GM12878 (cell line): ENCODE measurements around the gene CAPN10. TPM values are rescaled to one million over a fixed set of nuclear protein-coding genes. Genes with fewer than 3 reads are reported as not detected.

Experiments used
- ATAC-seq: fragments of 200-7000 bp; cut with Tn5 transposase; 3 replicates; pipeline ENCODE4 v1.9.1; 2020; ENCODE audit warnings: mild to moderate bottlenecking, moderate library complexity
- BruUV-seq: library from RNA; stranded (reverse); fragments of 400-500 nt; replicated peaks from 2 replicates; lab custom pipeline; 2021; lab: Mats Ljungman, UMichigan
- CTCF ChIA-PET: fragments of 300-600 bp; sonication (Branson Sonifier 250); formaldehyde crosslinking; extraction: SDS; loops from one replicate; lab custom pipeline; 2021; ENCODE audit warnings: inconsistent platforms; lab: Yijun Ruan, JAX
- POLR2A ChIA-PET: fragments of 350-600 bp; formaldehyde crosslinking; extraction: SDS; loops from one replicate; lab custom pipeline; 2021; ENCODE audit warnings: inconsistent platforms; lab: Charles Lee
- RAD21 ChIA-PET: fragments of 300-600 bp; sonication (Branson Sonifier 250); formaldehyde crosslinking; loops from one replicate; lab custom pipeline; 2023; ENCODE audit warnings: antibody characterized with exemption; ENCODE audit not compliant: unreplicated experiment; lab: Charles Lee
- SMC1A ChIA-PET: fragments of 300-600 bp; sonication (Branson Sonifier 250); formaldehyde crosslinking; loops from one replicate; lab custom pipeline; 2023; ENCODE audit not compliant: unreplicated experiment, uncharacterized antibody; lab: Charles Lee
- DNase-seq: peaks from one replicate; pipeline ENCODE4 v3.0.0-alpha.2; 2011; ENCODE audit warnings: low read depth, low spot score
- FAIRE-seq: peaks from 3 replicates; lab custom pipeline; 2011; peaks lifted over from hg19 to GRCh38; lab: Jason Lieb, UNC
- H2AFZ ChIP-seq: 2 replicates; pipeline ENCODE4 v1.6.0; 2011; ENCODE audit warnings: low read depth, low read length, control low read depth; ENCODE audit not compliant: control insufficient read depth
- H3K27ac ChIP-seq: 2 replicates; pipeline ENCODE4 v1.5.1; 2011; ENCODE audit warnings: control low read depth; ENCODE audit not compliant: control insufficient read depth, insufficient read depth
- H3K27me3 ChIP-seq, 2 experiments: replicated peaks in 1 of 2; 2 replicates each; pipeline versions ENCODE4 v1.6.0 to v1.6.1; 2011; ENCODE audit warnings: low read length in 1 of 2; ENCODE audit not compliant: control insufficient read depth in 2 of 2, insufficient read depth in 2 of 2
- H3K36me3 ChIP-seq, 2 experiments: 2 replicates each; pipeline ENCODE4 v1.5.1; 2011; ENCODE audit warnings: low read length in 1 of 2; ENCODE audit not compliant: control insufficient read depth in 2 of 2, insufficient read depth in 2 of 2
- H3K4me1 ChIP-seq: 2 replicates; pipeline ENCODE4 v1.6.1; 2011; ENCODE audit warnings: mild to moderate bottlenecking, low read length, moderate library complexity, mixed read lengths; ENCODE audit not compliant: control insufficient read depth, insufficient read depth
- H3K4me2 ChIP-seq: 2 replicates; pipeline ENCODE4 v1.6.0; 2011; ENCODE audit warnings: control low read depth; ENCODE audit not compliant: control insufficient read depth, insufficient read depth
- H3K4me3 ChIP-seq: fragments of 200-600 bp; sonication (generic); 2 replicates; pipeline ENCODE4 v1.5.1; 2016
- H3K79me2 ChIP-seq: 2 replicates; pipeline ENCODE4 v1.6.0; 2011; ENCODE audit warnings: low read length; ENCODE audit not compliant: control insufficient read depth, insufficient read depth
- H3K9ac ChIP-seq: 2 replicates; pipeline ENCODE4 v1.8.0; 2011; ENCODE audit warnings: low read length, control low read depth, mixed read lengths; ENCODE audit not compliant: control insufficient read depth, insufficient read depth
- H3K9me3 ChIP-seq: replicated peaks from 3 replicates; pipeline ENCODE4 v1.5.1; 2011; ENCODE audit warnings: mild to moderate bottlenecking, low read length; ENCODE audit not compliant: control insufficient read depth, insufficient read depth
- H4K20me1 ChIP-seq: 2 replicates; pipeline ENCODE4 v1.6.0; 2011; ENCODE audit not compliant: control insufficient read depth, insufficient read depth
- EP300 ChIP-seq, 2 experiments: fragments of 150-350 bp in 1 of 2; IDR thresholded peaks; 2 replicates each; pipeline ENCODE4 v1.6.1; 2011 to 2012; ENCODE audit warnings: low read depth in 2 of 2, low read length in 2 of 2, borderline replicate concordance in 1 of 2, improper control_type of control experiment in 1 of 2, inconsistent platforms in 1 of 2; ENCODE audit not compliant: control insufficient read depth in 1 of 2
- IKZF1 ChIP-seq: fragments of 450-650 bp; conservative IDR thresholded peaks from 2 replicates; pipeline ENCODE4 v1.6.1; 2017; ENCODE audit warnings: antibody characterized with exemption, mild to moderate bottlenecking
- JUNB ChIP-seq: IDR thresholded peaks from 2 replicates; pipeline ENCODE4 v1.6.1; 2016; ENCODE audit warnings: antibody characterized with exemption, mild to moderate bottlenecking
- NFXL1 ChIP-seq: fragments of 450-650 bp; IDR thresholded peaks from 2 replicates; pipeline ENCODE4 v1.6.1; 2017; ENCODE audit warnings: antibody characterized with exemption, mild to moderate bottlenecking, borderline replicate concordance
- RUNX3 ChIP-seq: IDR thresholded peaks from 2 replicates; pipeline ENCODE4 v1.6.1; 2012; ENCODE audit warnings: low read length, inconsistent platforms
- SPI1 ChIP-seq: IDR thresholded peaks from 2 replicates; pipeline ENCODE4 v1.6.1; 2011; ENCODE audit warnings: low read depth, mild to moderate bottlenecking, low read length, moderate library complexity, borderline replicate concordance; ENCODE audit not compliant: insufficient read depth
- WGBS: methylation state at CpG from one replicate; pipeline ENCODE4 v1.1.6; 2016; ENCODE audit warnings: low lambda C conversion rate; ENCODE audit not compliant: insufficient replicate concordance, insufficient coverage; ENCODE audit errors: missing lambda C conversion rate; 5-methylcytosine and 5-hydroxymethylcytosine counted together
- in situ Hi-C: fragments of 300-500 bp; cut with MboI; formaldehyde crosslinking; loops from 9 replicates; pipeline ENCODE4 v1.14.3; 2018; ENCODE audit warnings: mixed read lengths
- intact Hi-C: fragments of 100-400 bp; cut with micrococcal nuclease; formaldehyde crosslinking; loops from one replicate; pipeline ENCODE4 v1.14.2; 2022; ENCODE audit not compliant: unreplicated experiment
- polyA plus RNA-seq, 11 experiments: library from polyadenylated mRNA; depleted of rRNA in 4 of 11; unstranded in 6 of 11; stranded (reverse) in 5 of 11; fragments of >200 nt; fragmentation: Nextera tagmentation in 4 of 11; fragmentation: Illumina TruSeq in 1 of 11; extraction: Ambion mirVana in 4 of 11; extraction: Trizol in 1 of 11; gene quantifications; 1 replicate in 1 of 11; 2 replicates in 10 of 11; pipeline versions ENCODE4 v1.2.1 to v1.2.3, GENCODE V29; 2011 to 2016; ENCODE audit warnings: inconsistent platforms in 2 of 11, missing spikeins in 2 of 11, low read depth in 1 of 11
- total RNA-seq, 4 experiments: library from RNA; depleted of rRNA in 3 of 4; stranded (reverse); fragments of >200 nt in 3 of 4; fragmentation: Illumina TruSeq in 1 of 4; extraction: Trizol in 1 of 4; gene quantifications; 2 replicates each; pipeline versions ENCODE4 v1.2.1 to v1.2.3, GENCODE V29; 2013 to 2021
- TF ChIP-seq, protein P1 (sequence below): fragments of 450-650 bp; IDR thresholded peaks from 2 replicates; pipeline ENCODE4 v1.6.1; 2018; ENCODE audit warnings: borderline replicate concordance, mild to moderate bottlenecking; ENCODE audit not compliant: partially characterized antibody
- TF ChIP-seq, protein P2 (sequence below): IDR thresholded peaks from 2 replicates; pipeline ENCODE4 v1.6.1; 2011; ENCODE audit warnings: borderline replicate concordance, low read depth, mild to moderate bottlenecking, moderate library complexity, mixed read lengths, low read length; ENCODE audit not compliant: insufficient read depth; ENCODE audit errors: extremely low read length
- TF ChIP-seq, protein P3 (sequence below): fragments of 450-650 bp; IDR thresholded peaks from 2 replicates; pipeline ENCODE4 v1.6.1; 2017; ENCODE audit warnings: antibody characterized with exemption, mild to moderate bottlenecking, moderate library complexity
- TF ChIP-seq, protein P4 (sequence below): fragments of 450-650 bp; IDR thresholded peaks from 2 replicates; pipeline ENCODE4 v1.6.1; 2017; ENCODE audit warnings: mild to moderate bottlenecking, moderate library complexity

The CAPN10 gene
- total and polyA plus RNA-seq, 10 of the 15 experiments (the other 5 are each of a cell fraction or from before 2014, with no cell fraction given): 0.37 to 40.6 (median 17.5) TPM

DNA sequence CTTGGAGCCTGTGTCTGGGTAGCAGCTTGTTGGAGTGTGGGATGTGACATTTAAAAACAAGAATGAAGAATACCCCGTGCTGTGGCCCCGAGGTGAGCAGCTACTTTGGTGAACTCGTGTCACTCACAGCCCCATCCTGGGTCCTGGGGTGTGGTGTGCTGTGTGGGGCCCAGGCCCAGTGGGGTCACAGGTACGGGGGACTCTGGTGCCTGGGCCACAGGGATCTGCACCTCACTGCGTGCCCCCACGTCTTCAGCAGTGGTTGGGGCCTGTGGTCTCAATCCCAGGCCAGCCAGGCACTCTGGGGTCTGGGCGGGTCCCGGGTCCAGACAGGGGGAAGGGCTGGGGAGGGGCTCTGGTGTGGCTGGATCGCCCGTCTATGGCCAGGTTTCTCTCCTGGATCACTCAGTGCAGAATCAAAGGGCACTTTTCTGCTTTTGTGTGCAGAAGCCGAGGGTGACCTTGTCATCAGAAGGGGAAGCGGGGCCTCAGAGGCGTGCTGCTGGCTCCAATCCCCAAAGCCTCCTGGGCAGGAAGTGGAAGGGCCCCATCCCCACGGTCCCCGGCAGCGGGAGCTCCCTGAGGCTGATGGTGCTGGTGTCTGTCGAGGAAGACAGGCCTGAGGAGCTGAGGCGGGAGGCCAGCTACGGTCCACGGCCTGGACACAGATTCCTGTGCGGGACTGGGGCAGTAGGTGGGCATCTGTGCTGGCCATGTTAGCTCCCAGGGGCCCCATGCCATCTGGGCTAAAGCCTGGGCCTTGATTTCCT is 40.2 kb downstream of the CAPN10 start:
- POLR2A ChIA-PET: interaction anchor here (0.6 to 0.9 kb wide), 3 partner anchors 41 to 180 kb away, joined by 3 read pairs; partner anchors contain the start of gene CAPN10
- no peak overlapping the region; the same call in 1 of the 2 replicates for H3K9ac ChIP-seq
- peak; percentile 25 for ATAC-seq
- TF ChIP-seq RUNX3: 0 out of 2 replicates have a peak, but pooled peaks have one; percentile 3
- no peak for TF ChIP-seq EP300 (IDR thresholded peaks at IDR 0.05; ENCODE audit: borderline replicate concordance in 1 of 2, control insufficient read depth in 1 of 2, low read depth in 2 of 2, low read length in 2 of 2)
- TF ChIP-seq IKZF1: 0 out of 2 replicates have a peak, but pooled peaks have one; percentile 30
- no peak for TF ChIP-seq NFXL1
- peak; percentile 81 for TF ChIP-seq SPI1
- TF ChIP-seq, protein P1, sequence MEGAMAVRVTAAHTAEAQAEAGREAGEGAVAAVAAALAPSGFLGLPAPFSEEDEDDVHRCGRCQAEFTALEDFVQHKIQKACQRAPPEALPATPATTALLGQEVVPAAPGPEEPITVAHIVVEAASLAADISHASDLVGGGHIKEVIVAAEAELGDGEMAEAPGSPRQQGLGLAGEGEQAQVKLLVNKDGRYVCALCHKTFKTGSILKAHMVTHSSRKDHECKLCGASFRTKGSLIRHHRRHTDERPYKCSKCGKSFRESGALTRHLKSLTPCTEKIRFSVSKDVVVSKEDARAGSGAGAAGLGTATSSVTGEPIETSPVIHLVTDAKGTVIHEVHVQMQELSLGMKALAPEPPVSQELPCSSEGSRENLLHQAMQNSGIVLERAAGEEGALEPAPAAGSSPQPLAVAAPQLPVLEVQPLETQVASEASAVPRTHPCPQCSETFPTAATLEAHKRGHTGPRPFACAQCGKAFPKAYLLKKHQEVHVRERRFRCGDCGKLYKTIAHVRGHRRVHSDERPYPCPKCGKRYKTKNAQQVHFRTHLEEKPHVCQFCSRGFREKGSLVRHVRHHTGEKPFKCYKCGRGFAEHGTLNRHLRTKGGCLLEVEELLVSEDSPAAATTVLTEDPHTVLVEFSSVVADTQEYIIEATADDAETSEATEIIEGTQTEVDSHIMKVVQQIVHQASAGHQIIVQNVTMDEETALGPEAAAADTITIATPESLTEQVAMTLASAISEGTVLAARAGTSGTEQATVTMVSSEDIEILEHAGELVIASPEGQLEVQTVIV: no peak
- TF ChIP-seq, protein P2, sequence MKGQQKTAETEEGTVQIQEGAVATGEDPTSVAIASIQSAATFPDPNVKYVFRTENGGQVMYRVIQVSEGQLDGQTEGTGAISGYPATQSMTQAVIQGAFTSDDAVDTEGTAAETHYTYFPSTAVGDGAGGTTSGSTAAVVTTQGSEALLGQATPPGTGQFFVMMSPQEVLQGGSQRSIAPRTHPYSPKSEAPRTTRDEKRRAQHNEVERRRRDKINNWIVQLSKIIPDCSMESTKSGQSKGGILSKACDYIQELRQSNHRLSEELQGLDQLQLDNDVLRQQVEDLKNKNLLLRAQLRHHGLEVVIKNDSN: no peak
- TF ChIP-seq, protein P3, sequence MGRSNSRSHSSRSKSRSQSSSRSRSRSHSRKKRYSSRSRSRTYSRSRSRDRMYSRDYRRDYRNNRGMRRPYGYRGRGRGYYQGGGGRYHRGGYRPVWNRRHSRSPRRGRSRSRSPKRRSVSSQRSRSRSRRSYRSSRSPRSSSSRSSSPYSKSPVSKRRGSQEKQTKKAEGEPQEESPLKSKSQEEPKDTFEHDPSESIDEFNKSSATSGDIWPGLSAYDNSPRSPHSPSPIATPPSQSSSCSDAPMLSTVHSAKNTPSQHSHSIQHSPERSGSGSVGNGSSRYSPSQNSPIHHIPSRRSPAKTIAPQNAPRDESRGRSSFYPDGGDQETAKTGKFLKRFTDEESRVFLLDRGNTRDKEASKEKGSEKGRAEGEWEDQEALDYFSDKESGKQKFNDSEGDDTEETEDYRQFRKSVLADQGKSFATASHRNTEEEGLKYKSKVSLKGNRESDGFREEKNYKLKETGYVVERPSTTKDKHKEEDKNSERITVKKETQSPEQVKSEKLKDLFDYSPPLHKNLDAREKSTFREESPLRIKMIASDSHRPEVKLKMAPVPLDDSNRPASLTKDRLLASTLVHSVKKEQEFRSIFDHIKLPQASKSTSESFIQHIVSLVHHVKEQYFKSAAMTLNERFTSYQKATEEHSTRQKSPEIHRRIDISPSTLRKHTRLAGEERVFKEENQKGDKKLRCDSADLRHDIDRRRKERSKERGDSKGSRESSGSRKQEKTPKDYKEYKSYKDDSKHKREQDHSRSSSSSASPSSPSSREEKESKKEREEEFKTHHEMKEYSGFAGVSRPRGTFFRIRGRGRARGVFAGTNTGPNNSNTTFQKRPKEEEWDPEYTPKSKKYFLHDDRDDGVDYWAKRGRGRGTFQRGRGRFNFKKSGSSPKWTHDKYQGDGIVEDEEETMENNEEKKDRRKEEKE: no peak
- TF ChIP-seq JUNB: no peak
- TF ChIP-seq, protein P4, sequence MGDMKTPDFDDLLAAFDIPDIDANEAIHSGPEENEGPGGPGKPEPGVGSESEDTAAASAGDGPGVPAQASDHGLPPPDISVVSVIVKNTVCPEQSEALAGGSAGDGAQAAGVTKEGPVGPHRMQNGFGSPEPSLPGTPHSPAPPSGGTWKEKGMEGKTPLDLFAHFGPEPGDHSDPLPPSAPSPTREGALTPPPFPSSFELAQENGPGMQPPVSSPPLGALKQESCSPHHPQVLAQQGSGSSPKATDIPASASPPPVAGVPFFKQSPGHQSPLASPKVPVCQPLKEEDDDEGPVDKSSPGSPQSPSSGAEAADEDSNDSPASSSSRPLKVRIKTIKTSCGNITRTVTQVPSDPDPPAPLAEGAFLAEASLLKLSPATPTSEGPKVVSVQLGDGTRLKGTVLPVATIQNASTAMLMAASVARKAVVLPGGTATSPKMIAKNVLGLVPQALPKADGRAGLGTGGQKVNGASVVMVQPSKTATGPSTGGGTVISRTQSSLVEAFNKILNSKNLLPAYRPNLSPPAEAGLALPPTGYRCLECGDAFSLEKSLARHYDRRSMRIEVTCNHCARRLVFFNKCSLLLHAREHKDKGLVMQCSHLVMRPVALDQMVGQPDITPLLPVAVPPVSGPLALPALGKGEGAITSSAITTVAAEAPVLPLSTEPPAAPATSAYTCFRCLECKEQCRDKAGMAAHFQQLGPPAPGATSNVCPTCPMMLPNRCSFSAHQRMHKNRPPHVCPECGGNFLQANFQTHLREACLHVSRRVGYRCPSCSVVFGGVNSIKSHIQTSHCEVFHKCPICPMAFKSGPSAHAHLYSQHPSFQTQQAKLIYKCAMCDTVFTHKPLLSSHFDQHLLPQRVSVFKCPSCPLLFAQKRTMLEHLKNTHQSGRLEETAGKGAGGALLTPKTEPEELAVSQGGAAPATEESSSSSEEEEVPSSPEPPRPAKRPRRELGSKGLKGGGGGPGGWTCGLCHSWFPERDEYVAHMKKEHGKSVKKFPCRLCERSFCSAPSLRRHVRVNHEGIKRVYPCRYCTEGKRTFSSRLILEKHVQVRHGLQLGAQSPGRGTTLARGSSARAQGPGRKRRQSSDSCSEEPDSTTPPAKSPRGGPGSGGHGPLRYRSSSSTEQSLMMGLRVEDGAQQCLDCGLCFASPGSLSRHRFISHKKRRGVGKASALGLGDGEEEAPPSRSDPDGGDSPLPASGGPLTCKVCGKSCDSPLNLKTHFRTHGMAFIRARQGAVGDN: peak; percentile 33; the same call in 1 of the 2 replicates

More for the DNA sequence above, 40.2 kb downstream of the CAPN10 start:
- WGBS: 43% methylated on average over 21 of the region's 21 CpGs
- H4K20me1 ChIP-seq: no peaks in the 10 kb centered on the region
- H3K4me2 ChIP-seq: peak overlapping the region; percentile 35; the same call in 1 of the 2 replicates
- SMC1A ChIA-PET: no interaction called here
- H3K4me3 ChIP-seq: no peak overlapping the region
- intact Hi-C loops (no loop called here), in situ Hi-C loops (no loop called here)
- H3K27ac ChIP-seq: no peak overlapping the region
- CTCF ChIA-PET: interaction anchor here (1.3 kb wide), 1 partner anchor 40 kb away, joined by 3 read pairs; the partner anchor contains the start of gene CAPN10
- H3K36me3 ChIP-seq: no peaks in the 10 kb centered on the region
- H3K27me3 ChIP-seq: no peaks in the 10 kb centered on the region
- no peak overlapping the region; the same call in 1 of the 2 replicates for H2AFZ ChIP-seq
- H3K9me3 ChIP-seq: no peaks in the 10 kb centered on the region; the same call in 2 of the 3 replicates
- no peaks in the 10 kb centered on the region for H3K79me2 ChIP-seq
- no peak for DNase-seq
- no TSS peak for BruUV-seq
- peak; percentile 56 for FAIRE-seq
- H3K4me1 ChIP-seq: peaks cover 30% of the 10 kb centered on the region
- RAD21 ChIA-PET: no interaction called here
